ENCODE results near the gene RNF11.
"Not testable (repeated sequence)": the region's sequence is repeated elsewhere in the genome, so short reads cannot be mapped to it uniquely, and the experiment has no call there.

The RNF11 gene

GRCh38 chr1:51228471-51228870 lies 7.6 kb upstream of the RNF11 start:
- DNase-seq: not testable (repeated sequence)

- no peak for DNase-seq
These were observed 5.5 kb upstream of the RNF11 start for GRCh38 chr1:51230501-51231078.

GRCh38 chr1:51231120-51231519 lies 5.0 kb upstream of the RNF11 start:
- DNase-seq: no peak

GRCh38 chr1:51231896-51232295 lies 4.2 kb upstream of the RNF11 start:
- DNase-seq: no peak

GRCh38 chr1:51234236-51234635 lies 1.8 kb upstream of the RNF11 start:
- not testable (repeated sequence) for DNase-seq

- DNase-seq: peak; percentile 53
These were observed 1.2 kb upstream of the RNF11 start for GRCh38 chr1:51234721-51235425.

- peak; percentile 40 for DNase-seq
These were observed 668 bp downstream of the RNF11 start for GRCh38 chr1:51236531-51237350.

GRCh38 chr1:51237351-51238033 lies 1.4 kb downstream of the RNF11 start:
- DNase-seq: no peak

- no peak for DNase-seq
These were observed 1.9 kb downstream of the RNF11 start for GRCh38 chr1:51238034-51238403.

- DNase-seq: no peak
These were observed 4.0 kb downstream of the RNF11 start for GRCh38 chr1:51240084-51240483.

GRCh38 chr1:51241119-51241518 lies 5.0 kb downstream of the RNF11 start:
- no peak for DNase-seq

GRCh38 chr1:51242546-51242945 lies 6.5 kb downstream of the RNF11 start:
- no peak for DNase-seq

GRCh38 chr1:51247022-51247421 lies 10.9 kb downstream of the RNF11 start:
- no peak for DNase-seq

GRCh38 chr1:51247499-51247898 lies 11.4 kb downstream of the RNF11 start:
- no peak for DNase-seq

- DNase-seq: no peak
These were observed 13.4 kb downstream of the RNF11 start for GRCh38 chr1:51249445-51249844.

GRCh38 chr1:51250729-51251128 lies 14.7 kb downstream of the RNF11 start:
- DNase-seq: not testable (repeated sequence)

GRCh38 chr1:51251165-51251564 lies 15.1 kb downstream of the RNF11 start:
- not testable (repeated sequence) for DNase-seq

- no peak for DNase-seq
These were observed 16.3 kb downstream of the RNF11 start for GRCh38 chr1:51252366-51252765.

- no peak for DNase-seq
These were observed 17.6 kb downstream of the RNF11 start for GRCh38 chr1:51253691-51254090.

GRCh38 chr1:51255331-51255730 lies 19.3 kb downstream of the RNF11 start:
- no peak for DNase-seq

GRCh38 chr1:51263147-51263877 lies 27.2 kb downstream of the RNF11 start:
- DNase-seq: no peak

GRCh38 chr1:51264451-51264850 lies 28.4 kb downstream of the RNF11 start:
- DNase-seq: no peak

GRCh38 chr1:51265618-51266017 lies 29.5 kb downstream of the RNF11 start:
- DNase-seq: no peak

All from stimulated activated CD4-positive, alpha-beta T cell treated with anti-CD3 and anti-CD28 coated beads, Interleukin-4, amount 100 ng/mL, for 24 hours (primary cell).